Measurements from ENCODE around the gene SPN. TPM values are rescaled to one million over a fixed set of nuclear protein-coding genes. Genes with fewer than 3 reads are reported as not detected.

SPN gene
- total RNA-seq, 1 experiment from 2014 or later: not detected

GRCh38 chr16:29662729-29663015, 375 bp upstream of the SPN start:
- no peaks in the 10 kb centered on the region for H3K36me3 Mint-ChIP-seq (ENCODE audit: insufficient read depth, unreplicated experiment)
- H3K4me3 Mint-ChIP-seq (ENCODE audit: unreplicated experiment): no peak overlapping the region
- no peak for TF ChIP-seq CTCF (IDR thresholded peaks at IDR 0.05; ENCODE audit: insufficient read depth in 1 of 2, low read depth in 1 of 2, low read length in 1 of 2, severe bottlenecking in 1 of 2, unreplicated experiment in 1 of 2)
- no peaks in the 10 kb centered on the region for H3K9me3 Mint-ChIP-seq (ENCODE audit: unreplicated experiment)
- intact Hi-C loops (cut with micrococcal nuclease; ENCODE audit: unreplicated experiment): no loop called here
- Histone ChIP-seq H3K4me3 (ENCODE audit: low read depth, low read length) (no peak overlapping the region), H3K9me3 (no peaks in the 10 kb centered on the region), H3K27me3 (replicated peaks; ENCODE audit: control insufficient read depth, insufficient read depth, low read length) (no peaks in the 10 kb centered on the region), H3K36me3 (ENCODE audit: control insufficient read depth, insufficient read depth, low read length) (no peaks in the 10 kb centered on the region), H3K4me1 (peaks cover 5% of the 10 kb centered on the region; the same call in 1 of the 2 replicates)
- DNase-seq: no peak
- POLR2A ChIA-PET: no interaction called here
- no TSS peak for BruUV-seq (replicated peaks)
- CTCF ChIA-PET: no interaction called here
- H3K4me1 Mint-ChIP-seq (ENCODE audit: low read depth, unreplicated experiment): peaks cover 15% of the 10 kb centered on the region
- no peak overlapping the region for H3K27ac Mint-ChIP-seq (ENCODE audit: unreplicated experiment)
- no peaks in the 10 kb centered on the region for H3K27me3 Mint-ChIP-seq (ENCODE audit: insufficient read depth, unreplicated experiment)

- BruUV-seq (replicated peaks): no TSS peak
- no peak for DNase-seq
- ChIA-PET CTCF (no interaction called here), POLR2A (no interaction called here)
- no peaks in the 10 kb centered on the region for H3K36me3 ChIP-seq (ENCODE audit: control insufficient read depth, insufficient read depth, low read length)
- no peaks in the 10 kb centered on the region for H3K27me3 ChIP-seq (replicated peaks; ENCODE audit: control insufficient read depth, insufficient read depth, low read length)
- Mint-ChIP-seq H3K4me3 (ENCODE audit: unreplicated experiment) (no peak overlapping the region), H3K27ac (ENCODE audit: unreplicated experiment) (no peak overlapping the region), H3K9me3 (ENCODE audit: unreplicated experiment) (no peaks in the 10 kb centered on the region), H3K27me3 (ENCODE audit: insufficient read depth, unreplicated experiment) (no peaks in the 10 kb centered on the region), H3K36me3 (ENCODE audit: insufficient read depth, unreplicated experiment) (no peaks in the 10 kb centered on the region), H3K4me1 (ENCODE audit: low read depth, unreplicated experiment) (peaks cover 15% of the 10 kb centered on the region)
- TF ChIP-seq CTCF (IDR thresholded peaks at IDR 0.05; ENCODE audit: insufficient read depth in 1 of 2, low read depth in 1 of 2, low read length in 1 of 2, severe bottlenecking in 1 of 2, unreplicated experiment in 1 of 2): no peak
- H3K4me1 ChIP-seq: peaks cover 3% of the 10 kb centered on the region; the same call in 1 of the 2 replicates
- no peak overlapping the region for H3K4me3 ChIP-seq (ENCODE audit: low read depth, low read length)
- intact Hi-C loops (cut with micrococcal nuclease; ENCODE audit: unreplicated experiment): no loop called here
- H3K9me3 ChIP-seq: no peaks in the 10 kb centered on the region
Measured at GRCh38 chr16:29663807-29664090, 702 bp downstream of the SPN start.

- intact Hi-C loops (cut with micrococcal nuclease; ENCODE audit: unreplicated experiment): no loop called here
- no peaks in the 10 kb centered on the region for H3K27me3 ChIP-seq (replicated peaks; ENCODE audit: control insufficient read depth, insufficient read depth, low read length)
- POLR2A ChIA-PET: no interaction called here
- Mint-ChIP-seq H3K27ac (ENCODE audit: unreplicated experiment) (no peak overlapping the region), H3K4me1 (ENCODE audit: low read depth, unreplicated experiment) (peaks cover 15% of the 10 kb centered on the region), H3K36me3 (ENCODE audit: insufficient read depth, unreplicated experiment) (no peaks in the 10 kb centered on the region), H3K27me3 (ENCODE audit: insufficient read depth, unreplicated experiment) (no peaks in the 10 kb centered on the region), H3K4me3 (ENCODE audit: unreplicated experiment) (no peak overlapping the region), H3K9me3 (ENCODE audit: unreplicated experiment) (no peaks in the 10 kb centered on the region)
- no peak for TF ChIP-seq CTCF (IDR thresholded peaks at IDR 0.05; ENCODE audit: insufficient read depth in 1 of 2, low read depth in 1 of 2, low read length in 1 of 2, severe bottlenecking in 1 of 2, unreplicated experiment in 1 of 2)
- no peaks in the 10 kb centered on the region for H3K9me3 ChIP-seq
- BruUV-seq (replicated peaks): no TSS peak
- CTCF ChIA-PET: no interaction called here
- no peaks in the 10 kb centered on the region for H3K36me3 ChIP-seq (ENCODE audit: control insufficient read depth, insufficient read depth, low read length)
- no peaks in the 10 kb centered on the region for H3K4me1 ChIP-seq
- no peak for DNase-seq
- H3K4me3 ChIP-seq (ENCODE audit: low read depth, low read length): no peak overlapping the region
Measured at GRCh38 chr16:29664091-29664921, 1.3 kb downstream of the SPN start.
